Endodermal cell (in vitro differentiated cells): ENCODE measurements around the gene AIG1. TPM values are rescaled to one million over a fixed set of nuclear protein-coding genes. Genes with fewer than 3 reads are reported as not detected.

Experiments used
- DNase-seq: peaks from one replicate; pipeline ENCODE4 v3.0.0-alpha.2; 2017
- H3K27ac ChIP-seq: 2 replicates; pipeline ENCODE4 v1.5.1; 2013; ENCODE audit warnings: mild to moderate bottlenecking, low read depth, low read length, moderate library complexity
- H3K27me3 ChIP-seq: 2 replicates; pipeline ENCODE4 v1.6.1; 2013; ENCODE audit warnings: mild to moderate bottlenecking, low read length, moderate library complexity; ENCODE audit not compliant: insufficient read depth, control insufficient read depth, poor library complexity, severe bottlenecking
- H3K36me3 ChIP-seq: 2 replicates; pipeline ENCODE4 v1.7.0; 2013; ENCODE audit warnings: mild to moderate bottlenecking, low read length, moderate library complexity; ENCODE audit not compliant: control insufficient read depth, insufficient read depth
- H3K4me1 ChIP-seq: one replicate; pipeline ENCODE4 v1.7.0; 2013; ENCODE audit warnings: low read length; ENCODE audit not compliant: control insufficient read depth, insufficient read depth
- H3K4me3 ChIP-seq: 2 replicates; pipeline ENCODE4 v1.5.1; 2013; ENCODE audit warnings: mild to moderate bottlenecking, low read length, moderate library complexity
- H3K9ac ChIP-seq: 2 replicates; pipeline ENCODE4 v1.6.1; 2013; ENCODE audit warnings: mild to moderate bottlenecking, low read length, moderate library complexity; ENCODE audit not compliant: poor library complexity, severe bottlenecking; ENCODE audit errors: extremely low read depth
- H3K9me3 ChIP-seq: 2 replicates; pipeline ENCODE4 v1.6.1; 2013; ENCODE audit warnings: mild to moderate bottlenecking, low read length, moderate library complexity; ENCODE audit not compliant: control insufficient read depth
- H3K27ac Mint-ChIP-seq: 2 replicates; pipeline ENCODE4 v1.8.0; 2020; ENCODE audit warnings: mixed read lengths
- H3K27me3 Mint-ChIP-seq: 2 replicates; pipeline ENCODE4 v1.8.0; 2021; ENCODE audit warnings: mild to moderate bottlenecking, mixed read lengths; ENCODE audit not compliant: insufficient read depth
- H3K36me3 Mint-ChIP-seq: 2 replicates; pipeline ENCODE4 v1.8.0; 2020; ENCODE audit warnings: low read depth, mixed read lengths
- H3K4me1 Mint-ChIP-seq: 2 replicates; pipeline ENCODE4 v1.8.0; 2020; ENCODE audit warnings: mixed read lengths
- H3K4me3 Mint-ChIP-seq: 2 replicates; pipeline ENCODE4 v1.8.0; 2020; ENCODE audit warnings: mild to moderate bottlenecking, moderate library complexity, mixed read lengths
- H3K9me3 Mint-ChIP-seq: 2 replicates; pipeline ENCODE4 v1.8.0; 2020; ENCODE audit warnings: mild to moderate bottlenecking, mixed read lengths
- CTCF ChIP-seq: fragments of 200-600 bp; sonication (generic); conservative IDR thresholded peaks from 2 replicates; pipeline ENCODE4 v1.5.0; 2021; ENCODE audit warnings: antibody characterized with exemption, mild to moderate bottlenecking
- WGBS, 2 experiments: methylation state at CpG; one replicate each; pipeline versions ENCODE4 v1.1.5 to v1.1.7; 2013; ENCODE audit warnings: missing lambda C conversion rate in 2 of 2, mixed read lengths in 1 of 2; ENCODE audit not compliant: insufficient coverage in 1 of 2, insufficient read length in 1 of 2; 5-methylcytosine and 5-hydroxymethylcytosine counted together
- total RNA-seq, 2 donors: library from RNA; stranded (reverse); fragmentation: NEBNext Ultra II Directional in 1 of 2; extraction: Animal tissue kit (Norgen Biotek cat#: 25700) in 1 of 2; gene quantifications; 2 replicates in 1 of 2; 3 replicates in 1 of 2; pipeline ENCODE4 v1.2.1, GENCODE V29; 2021

The AIG1 gene
- total RNA-seq, 2 donors from 2014 or later: 23.0 to 25.2 TPM

DNA sequence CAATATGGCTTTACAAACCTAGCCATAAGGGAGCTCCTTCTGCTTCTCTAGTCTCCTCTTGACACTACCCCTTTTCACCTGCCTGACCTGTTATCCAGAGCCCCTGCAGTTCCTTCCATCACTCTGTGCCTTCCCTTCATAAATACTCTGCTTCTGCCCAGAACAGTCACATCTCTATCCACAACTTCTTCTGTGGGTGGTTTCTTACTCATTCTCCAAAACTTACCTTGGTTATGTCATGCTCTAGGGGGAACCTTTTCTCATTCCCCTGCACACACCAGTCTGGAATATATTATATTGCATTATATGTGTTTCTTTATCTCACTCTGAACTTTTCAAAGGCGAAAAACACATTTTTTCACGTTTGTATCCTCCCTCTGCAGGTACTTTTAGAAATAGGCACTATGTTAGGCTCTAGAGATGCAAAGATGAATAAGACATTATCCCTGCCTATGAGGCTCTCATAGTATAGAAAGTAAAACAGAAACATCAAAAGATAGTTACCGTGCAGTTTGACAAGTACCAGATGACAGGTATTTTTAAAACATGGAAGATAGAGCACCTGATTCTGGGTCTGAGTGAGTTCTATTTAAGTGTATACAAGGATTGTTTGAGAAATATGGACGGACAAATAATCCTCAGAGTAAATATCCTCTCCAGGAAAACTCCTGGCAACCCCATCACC, 51.5 kb downstream of the AIG1 start:
- Mint-ChIP-seq H3K4me1 (no peaks in the 10 kb centered on the region), H3K9me3 (no peaks in the 10 kb centered on the region)
- WGBS, 2 experiments: 88 to 100% methylated on average over 1 to 3 of the region's 4 CpGs

GRCh38 chr6:143112837-143113236, 52.1 kb downstream of the AIG1 start:
- H3K27ac Mint-ChIP-seq: no peak overlapping the region
- DNase-seq: no peak
- Histone ChIP-seq H3K27me3 (no peaks in the 10 kb centered on the region), H3K4me1 (no peaks in the 10 kb centered on the region), H3K4me3 (no peak overlapping the region), H3K9ac (no peak overlapping the region), H3K36me3 (no peaks in the 10 kb centered on the region), H3K9me3 (no peaks in the 10 kb centered on the region), H3K27ac (no peak overlapping the region)
- no peak for TF ChIP-seq CTCF
- H3K4me1 Mint-ChIP-seq: no peaks in the 10 kb centered on the region
- no peak overlapping the region for H3K4me3 Mint-ChIP-seq
- no peaks in the 10 kb centered on the region for H3K27me3 Mint-ChIP-seq
- no peaks in the 10 kb centered on the region for H3K9me3 Mint-ChIP-seq
- 90 to 100% methylated on average over 4 of the region's 5 CpGs for WGBS, 2 experiments
- H3K36me3 Mint-ChIP-seq: no peaks in the 10 kb centered on the region

More for the DNA sequence above, 51.5 kb downstream of the AIG1 start:
- no peaks in the 10 kb centered on the region for H3K27me3 Mint-ChIP-seq
- TF ChIP-seq CTCF: no peak
- Histone ChIP-seq H3K27ac (no peak overlapping the region), H3K4me1 (no peaks in the 10 kb centered on the region), H3K36me3 (no peaks in the 10 kb centered on the region), H3K9me3 (no peaks in the 10 kb centered on the region), H3K27me3 (no peaks in the 10 kb centered on the region), H3K9ac (no peak overlapping the region), H3K4me3 (no peak overlapping the region)
- H3K36me3 Mint-ChIP-seq: no peaks in the 10 kb centered on the region
- no peak overlapping the region for H3K27ac Mint-ChIP-seq
- H3K4me3 Mint-ChIP-seq: no peak overlapping the region
- DNase-seq: no peak

DNA sequence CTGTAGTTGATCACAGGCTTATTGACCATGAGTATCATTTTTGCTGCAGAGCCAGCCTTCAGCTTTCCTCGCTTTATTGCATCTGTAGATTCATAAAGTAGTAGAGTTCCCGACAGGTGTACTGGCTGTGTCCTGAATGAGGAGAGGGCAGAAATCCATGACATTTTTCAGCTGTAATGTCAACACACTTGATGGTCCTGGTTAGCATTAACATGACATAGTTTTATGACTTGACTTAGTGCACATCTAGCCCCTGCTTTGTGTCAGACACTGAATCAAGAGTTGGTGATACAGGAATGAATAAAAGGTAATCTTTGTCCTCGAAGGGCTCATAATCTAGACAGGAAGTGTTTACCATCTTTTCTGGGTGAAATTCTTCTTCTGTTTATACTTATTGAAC, 55.0 kb downstream of the AIG1 start:
- 92% methylated on average over 2 to 3 of the region's 3 CpGs for WGBS, 2 experiments
- DNase-seq: no peak
- H3K27ac Mint-ChIP-seq: no peak overlapping the region
- Histone ChIP-seq H3K4me1 (no peaks in the 10 kb centered on the region), H3K36me3 (no peaks in the 10 kb centered on the region), H3K27me3 (no peaks in the 10 kb centered on the region), H3K27ac (no peak overlapping the region), H3K4me3 (no peak overlapping the region), H3K9me3 (peaks cover 5% of the 10 kb centered on the region), H3K9ac (no peak overlapping the region)
- peaks cover 7% of the 10 kb centered on the region for H3K36me3 Mint-ChIP-seq
- H3K4me1 Mint-ChIP-seq: no peaks in the 10 kb centered on the region
- no peak overlapping the region for H3K4me3 Mint-ChIP-seq
- peaks cover 10% of the 10 kb centered on the region for H3K9me3 Mint-ChIP-seq
- no peaks in the 10 kb centered on the region for H3K27me3 Mint-ChIP-seq
- no peak for TF ChIP-seq CTCF
